ELF-1 (cell line): ENCODE measurements around the gene PIAS4.
"Not testable (repeated sequence)": the region's sequence is repeated elsewhere in the genome, so short reads cannot be mapped to it uniquely, and the experiment has no call there.

ENCODE experiments used
- DNase-seq: peaks from one replicate; pipeline ENCODE4 v3.0.0-alpha.2; 2016; ENCODE audit warnings: low read depth, low spot score

Gene PIAS4

GRCh38 chr19:3998667-3999412 lies 8.7 kb upstream of the PIAS4 start:
- DNase-seq = not testable (repeated sequence)

GRCh38 chr19:4000798-4001197 lies 6.7 kb upstream of the PIAS4 start:
- not testable (repeated sequence) for DNase-seq

GRCh38 chr19:4005436-4005835 lies 2.1 kb upstream of the PIAS4 start:
- DNase-seq = not testable (repeated sequence)

- DNase-seq = peak; percentile 26
These were observed 452 bp downstream of the PIAS4 start for GRCh38 chr19:4007836-4008539.

- no peak for DNase-seq
These were observed 2.7 kb downstream of the PIAS4 start for GRCh38 chr19:4009990-4010807.

- peak; percentile 17 for DNase-seq
These were observed 3.2 kb downstream of the PIAS4 start for GRCh38 chr19:4010808-4011110.

GRCh38 chr19:4011430-4011829 lies 3.9 kb downstream of the PIAS4 start:
- not testable (repeated sequence) for DNase-seq

GRCh38 chr19:4012092-4012974 lies 4.8 kb downstream of the PIAS4 start:
- DNase-seq = no peak

- DNase-seq = no peak
These were observed 5.6 kb downstream of the PIAS4 start for GRCh38 chr19:4012975-4013634.

- DNase-seq = peak; percentile 26
These were observed 6.5 kb downstream of the PIAS4 start for GRCh38 chr19:4013886-4014540.

- peak; percentile 87 for DNase-seq
These were observed 7.3 kb downstream of the PIAS4 start for GRCh38 chr19:4014541-4015491.

GRCh38 chr19:4015705-4016402 lies 8.3 kb downstream of the PIAS4 start:
- DNase-seq = peak; percentile 84

GRCh38 chr19:4016486-4016885 lies 8.9 kb downstream of the PIAS4 start:
- DNase-seq = no peak

- no peak for DNase-seq
These were observed 9.5 kb downstream of the PIAS4 start for GRCh38 chr19:4016903-4017638.

GRCh38 chr19:4018140-4018613 lies 10.6 kb downstream of the PIAS4 start:
- DNase-seq = no peak

GRCh38 chr19:4018775-4019504 lies 11.4 kb downstream of the PIAS4 start:
- no peak for DNase-seq

GRCh38 chr19:4019578-4019977 lies 12.0 kb downstream of the PIAS4 start:
- no peak for DNase-seq
